Adrenal gland (tissue), 19 donors: ENCODE data around the gene PI3. TPM values are rescaled to one million over a fixed set of nuclear protein-coding genes. Genes with fewer than 3 reads are reported as not detected.
"Not testable (repeated sequence)": the region's sequence is repeated elsewhere in the genome, so short reads cannot be mapped to it uniquely, and the experiment has no call there.

ENCODE experiments used
- DNase-seq, 7 donors: peaks; one replicate each; pipeline ENCODE4 v3.0.0-alpha.2; 2019 to 2020
- H3K27ac ChIP-seq, 5 donors: fragments of 200-600 bp; sonication (generic) in 4 of 5; 1 replicate in 3 of 5; 2 replicates in 2 of 5; pipeline versions ENCODE4 v1.5.1 to v1.8.0; 2016 to 2020; ENCODE audit warnings: mild to moderate bottlenecking in 1 of 5
- H3K27me3 ChIP-seq: fragments of 200-600 bp; 2 replicates; pipeline ENCODE4 v1.8.0; 2021
- H3K36me3 ChIP-seq, 2 donors: fragments of 200-600 bp; replicated peaks in 1 of 2; 1 replicate in 1 of 2; 2 replicates in 1 of 2; pipeline versions ENCODE4 v1.5.1 to v1.8.0; 2018 to 2022
- H3K4me1 ChIP-seq, 2 donors: fragments of 200-600 bp; replicated peaks in 1 of 2; 1 replicate in 1 of 2; 2 replicates in 1 of 2; pipeline versions ENCODE4 v1.5.1 to v1.8.0; 2018 to 2021
- H3K4me3 ChIP-seq, 4 donors: fragments of 200-600 bp; sonication (generic) in 3 of 4; one replicate each; pipeline ENCODE4 v1.5.1; 2016 to 2018
- H3K9me3 ChIP-seq, 3 donors: fragments of 200-600 bp; sonication (generic) in 1 of 3; replicated peaks in 1 of 3; 1 replicate in 2 of 3; 2 replicates in 1 of 3; pipeline versions ENCODE4 v1.5.1 to v1.8.0; 2016 to 2021
- POLR2A ChIP-seq, 2 donors: fragments of 450-650 bp; IDR thresholded peaks; one replicate each; pipeline ENCODE4 v1.6.1; 2017; ENCODE audit warnings: antibody characterized with exemption in 2 of 2, mild to moderate bottlenecking in 2 of 2, moderate library complexity in 1 of 2
- WGBS, 4 donors: extraction: QIAGEN DNeasy Blood & Tissue Kit in 2 of 4; methylation state at CpG; one replicate each; pipeline versions ENCODE4 v1.1.5 to v1.1.7; 2013 to 2017; 5-methylcytosine and 5-hydroxymethylcytosine counted together
- intact Hi-C, 2 donors: fragments of 100-400 bp; cut with DNase I; formaldehyde crosslinking; loops; one replicate each; pipeline versions ENCODE4 v1.14.1 to v1.15.0; 2022 to 2023
- long read RNA-seq, 10 donors: library from polyadenylated mRNA in 3 of 10; unstranded in 2 of 10; stranded (forward) in 1 of 10; transcript quantifications; one replicate each; pipeline ENCODE4 v2.0.0 and lab custom pipeline, GENCODE V29; 2021 to 2026
- polyA plus RNA-seq, 3 donors: library from polyadenylated mRNA; stranded (reverse); fragments of 200-250 nt in 2 of 3; fragments of 350-450 nt in 1 of 3; fragmentation: Illumina TruSeq in 1 of 3; extraction: RNeasy Lipid Tissue Mini Kit (QIAGEN cat#74804) in 1 of 3; gene quantifications; one replicate each; pipeline ENCODE4 v1.2.3, GENCODE V29; 2013 to 2014
- total RNA-seq, 9 donors: library from RNA; depleted of rRNA in 4 of 9; stranded (reverse); fragments of >200 nt in 4 of 9; fragments of 120-200 nt in 1 of 9; fragmentation: NEBNext Ultra II Directional in 1 of 9; extraction: Animal tissue kit (Norgen Biotek cat#: 25700) in 1 of 9; gene quantifications; one replicate each; pipeline versions ENCODE4 v1.1.0 to v1.2.4, GENCODE V29; 2013 to 2023
- TF ChIP-seq, protein P1 (sequence below), 6 experiments: fragments of 450-650 bp in 4 of 6; fragments of 200-600 bp in 2 of 6; sonication (generic) in 1 of 6; IDR thresholded peaks; 1 replicate in 5 of 6; 2 replicates in 1 of 6; pipeline versions ENCODE4 v1.5.1 to v1.8.0; 2016 to 2021; ENCODE audit warnings: antibody characterized with exemption in 6 of 6, mild to moderate bottlenecking in 2 of 6, moderate library complexity in 1 of 6
- donor health status: healthy with polysubstance abuse.
- donor health status: Bipolar disorder and iron deficiency.
- donor health status: DM: yes; HTN: yes; CAD: no.
- donor health status: DM: no; HTN: no; CAD: no.
- donor health status: DM: no; HTN: no; CAD: no.
- donor health status: DM: yes; HTN: yes; CAD: no.

The PI3 gene, protein sequence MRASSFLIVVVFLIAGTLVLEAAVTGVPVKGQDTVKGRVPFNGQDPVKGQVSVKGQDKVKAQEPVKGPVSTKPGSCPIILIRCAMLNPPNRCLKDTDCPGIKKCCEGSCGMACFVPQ
- total RNA-seq (not detected), polyA plus RNA-seq (1 to 10 TPM in 1 of 3 donors, not detected in 2; 1.0 TPM)
- long read RNA-seq, donor 1: 0 reads
- long read RNA-seq, donor 2: 0 reads
- long read RNA-seq, donor 3: 0 reads
- long read RNA-seq, donor 4: 0 reads
- long read RNA-seq, donor 5: 0 reads
- long read RNA-seq, donor 6: 0 reads
- long read RNA-seq, donor 7: 0 reads
- long read RNA-seq, donor 8: 0 reads
- long read RNA-seq, donor 9: 0 reads
- long read RNA-seq, donor 10: 0 reads

DNA sequence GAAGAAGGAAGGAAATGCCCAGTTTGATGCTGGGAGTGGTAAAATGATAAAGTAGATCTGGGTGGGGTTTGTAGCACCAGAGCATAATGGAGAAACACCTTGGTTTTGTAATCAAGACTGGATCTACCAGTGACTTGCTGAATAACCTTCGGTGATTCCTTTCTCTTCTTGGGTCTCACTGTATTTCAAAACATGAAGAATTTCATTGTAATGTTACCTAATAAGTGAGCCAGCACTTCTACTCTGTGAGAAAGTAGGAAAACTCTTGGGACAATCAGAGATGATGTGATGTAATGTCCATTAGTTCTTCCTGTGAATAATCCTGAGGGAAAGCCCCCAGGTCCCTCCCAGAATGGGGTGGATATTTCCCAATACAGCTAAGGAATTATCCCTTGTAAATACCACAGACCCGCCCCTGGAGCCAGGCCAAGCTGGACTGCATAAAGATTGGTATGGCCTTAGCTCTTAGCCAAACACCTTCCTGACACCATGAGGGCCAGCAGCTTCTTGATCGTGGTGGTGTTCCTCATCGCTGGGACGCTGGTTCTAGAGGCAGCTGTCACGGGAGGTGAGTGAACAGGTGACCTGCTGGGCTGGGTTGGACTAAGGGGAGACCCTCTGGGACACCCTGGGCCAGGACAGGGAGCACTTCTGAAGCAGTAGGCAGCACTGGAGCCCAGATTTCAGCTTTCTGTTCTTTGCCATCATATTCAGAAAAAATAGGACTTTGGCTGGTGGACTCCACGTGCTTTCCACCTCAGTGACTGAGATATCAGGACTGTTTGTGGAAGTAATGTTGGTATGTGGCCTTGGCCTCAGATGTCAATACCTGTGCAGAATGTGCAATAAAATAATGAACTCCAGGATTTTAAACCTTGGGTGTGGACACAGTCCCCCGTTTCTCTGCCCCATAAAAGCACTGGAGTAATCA, at the start of gene PI3:
Gene PI3, plus strand, starts transcription at position 469 of the 931 bp plus-strand sequence. Its CDS starts 21 bp downstream, at position 490.
- peaks cover 5% of the 10 kb centered on the region for H3K27me3 ChIP-seq
- intact Hi-C loops: no loop called here
- no peaks in the 10 kb centered on the region for H3K36me3 ChIP-seq
- no peak for TF ChIP-seq POLR2A (IDR thresholded peaks at IDR 0.05)
- TF ChIP-seq, protein P1, sequence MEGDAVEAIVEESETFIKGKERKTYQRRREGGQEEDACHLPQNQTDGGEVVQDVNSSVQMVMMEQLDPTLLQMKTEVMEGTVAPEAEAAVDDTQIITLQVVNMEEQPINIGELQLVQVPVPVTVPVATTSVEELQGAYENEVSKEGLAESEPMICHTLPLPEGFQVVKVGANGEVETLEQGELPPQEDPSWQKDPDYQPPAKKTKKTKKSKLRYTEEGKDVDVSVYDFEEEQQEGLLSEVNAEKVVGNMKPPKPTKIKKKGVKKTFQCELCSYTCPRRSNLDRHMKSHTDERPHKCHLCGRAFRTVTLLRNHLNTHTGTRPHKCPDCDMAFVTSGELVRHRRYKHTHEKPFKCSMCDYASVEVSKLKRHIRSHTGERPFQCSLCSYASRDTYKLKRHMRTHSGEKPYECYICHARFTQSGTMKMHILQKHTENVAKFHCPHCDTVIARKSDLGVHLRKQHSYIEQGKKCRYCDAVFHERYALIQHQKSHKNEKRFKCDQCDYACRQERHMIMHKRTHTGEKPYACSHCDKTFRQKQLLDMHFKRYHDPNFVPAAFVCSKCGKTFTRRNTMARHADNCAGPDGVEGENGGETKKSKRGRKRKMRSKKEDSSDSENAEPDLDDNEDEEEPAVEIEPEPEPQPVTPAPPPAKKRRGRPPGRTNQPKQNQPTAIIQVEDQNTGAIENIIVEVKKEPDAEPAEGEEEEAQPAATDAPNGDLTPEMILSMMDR (IDR thresholded peaks at IDR 0.05): no peak
- 57 to 65% (median 60%) methylated on average over 4 to 8 of the region's 8 CpGs for WGBS, 4 donors
- no peak within 1 kb of the TSS for H3K4me3 ChIP-seq
- H3K9me3 ChIP-seq: no peaks in the 10 kb centered on the region
- no peak for DNase-seq
- H3K27ac ChIP-seq: no peak within 1 kb of the TSS
- no peaks in the 10 kb centered on the region for H3K4me1 ChIP-seq

DNA sequence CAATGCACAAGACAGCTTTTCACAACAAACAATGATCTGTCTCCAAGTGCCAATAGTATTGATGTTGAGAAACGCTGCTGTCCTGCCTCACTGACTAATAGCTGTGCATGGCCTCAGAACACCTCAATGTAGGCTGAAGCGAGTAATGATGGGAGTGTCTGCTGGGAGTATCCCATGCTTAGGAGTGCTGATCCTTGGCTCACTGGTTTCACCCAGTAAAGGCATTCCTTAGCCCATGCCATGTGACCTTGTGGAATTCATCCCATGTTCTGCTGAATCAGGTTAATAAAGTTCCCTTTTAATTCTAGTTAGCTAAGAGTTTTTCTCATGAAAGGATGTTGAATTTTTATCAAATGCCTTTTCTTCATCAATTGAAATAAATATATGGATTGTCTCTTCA, 46.6 kb upstream of the PI3 start:
- Histone ChIP-seq H3K4me1 (no peaks in the 10 kb centered on the region), H3K27ac (no peak overlapping the region), H3K9me3 (no peaks in the 10 kb centered on the region), H3K4me3 (no peak overlapping the region), H3K36me3 (no peaks in the 10 kb centered on the region), H3K27me3 (no peaks in the 10 kb centered on the region)
- TF ChIP-seq, protein P1 (IDR thresholded peaks at IDR 0.05): no peak
- TF ChIP-seq POLR2A (IDR thresholded peaks at IDR 0.05): no peak
- DNase-seq: no peak
- intact Hi-C loops: no loop called here
- WGBS, 4 donors: 65 to 80% (median 69%) methylated on average over 2 of the region's 2 CpGs

DNA sequence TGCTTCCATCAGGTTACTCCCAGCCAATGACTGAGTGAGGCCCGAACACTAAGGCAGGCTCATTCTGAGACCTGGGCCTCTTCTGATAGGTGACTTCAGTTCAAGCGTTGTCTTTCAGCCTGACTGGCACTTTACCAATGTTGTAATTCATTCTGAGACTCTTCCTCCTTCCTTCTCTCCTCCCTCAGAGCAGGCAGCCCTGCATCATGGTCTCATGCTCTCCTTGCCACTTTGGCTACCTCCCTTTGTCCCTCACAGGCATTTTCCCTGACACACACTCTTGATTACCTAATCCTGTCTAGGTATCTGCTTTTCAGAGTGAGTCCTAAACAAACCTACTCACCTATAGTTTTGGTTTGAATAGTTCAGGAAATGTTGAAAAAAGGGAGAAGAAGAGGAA, 37.8 kb upstream of the PI3 start:
- Histone ChIP-seq H3K4me3 (no peak overlapping the region), H3K4me1 (no peaks in the 10 kb centered on the region), H3K27ac (no peak overlapping the region), H3K27me3 (no peaks in the 10 kb centered on the region), H3K36me3 (no peaks in the 10 kb centered on the region), H3K9me3 (no peaks in the 10 kb centered on the region)
- intact Hi-C loops: no loop called here
- no peak for DNase-seq
- TF ChIP-seq, protein P1 (IDR thresholded peaks at IDR 0.05): no peak
- TF ChIP-seq POLR2A (IDR thresholded peaks at IDR 0.05): no peak
- 54 to 76% (median 56%) methylated on average over 1 to 2 of the region's 2 CpGs for WGBS, 4 donors

DNA sequence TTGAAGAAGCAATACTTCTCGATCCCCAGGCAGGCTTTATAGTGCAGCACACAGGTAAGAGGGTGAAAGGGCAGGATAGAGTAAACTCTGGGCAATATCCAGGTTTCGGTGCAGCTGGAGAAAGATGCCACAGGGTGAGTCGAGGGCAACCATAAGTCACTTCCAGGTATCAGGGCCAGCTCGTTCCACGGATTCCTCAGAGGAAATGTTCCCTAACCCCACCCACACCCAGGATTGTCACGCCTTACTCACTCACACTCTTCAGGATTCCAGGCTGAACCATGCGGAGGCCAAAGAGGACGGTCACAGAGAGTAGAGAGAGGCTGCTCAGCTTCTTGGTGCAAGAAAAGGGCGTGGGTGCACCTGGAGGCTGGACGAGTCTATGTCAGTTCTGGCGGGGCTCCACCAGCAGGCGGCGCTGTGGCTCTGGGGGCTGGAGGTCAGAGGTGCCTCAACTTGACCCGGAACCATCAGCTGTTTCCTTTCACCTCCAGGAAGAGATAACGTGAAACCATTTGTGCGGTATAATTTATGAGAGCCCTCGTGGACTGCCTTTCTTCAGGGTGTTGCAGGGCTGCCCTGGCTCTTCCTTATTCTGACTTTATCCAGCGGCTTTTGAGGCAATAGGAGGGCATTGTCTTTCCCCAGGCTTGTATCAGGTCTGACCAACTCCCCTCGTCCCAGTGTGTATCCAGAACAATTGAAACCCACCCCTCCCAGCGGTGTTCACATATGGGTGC, 36.0 kb upstream of the PI3 start:
- intact Hi-C loops: no loop called here

DNA sequence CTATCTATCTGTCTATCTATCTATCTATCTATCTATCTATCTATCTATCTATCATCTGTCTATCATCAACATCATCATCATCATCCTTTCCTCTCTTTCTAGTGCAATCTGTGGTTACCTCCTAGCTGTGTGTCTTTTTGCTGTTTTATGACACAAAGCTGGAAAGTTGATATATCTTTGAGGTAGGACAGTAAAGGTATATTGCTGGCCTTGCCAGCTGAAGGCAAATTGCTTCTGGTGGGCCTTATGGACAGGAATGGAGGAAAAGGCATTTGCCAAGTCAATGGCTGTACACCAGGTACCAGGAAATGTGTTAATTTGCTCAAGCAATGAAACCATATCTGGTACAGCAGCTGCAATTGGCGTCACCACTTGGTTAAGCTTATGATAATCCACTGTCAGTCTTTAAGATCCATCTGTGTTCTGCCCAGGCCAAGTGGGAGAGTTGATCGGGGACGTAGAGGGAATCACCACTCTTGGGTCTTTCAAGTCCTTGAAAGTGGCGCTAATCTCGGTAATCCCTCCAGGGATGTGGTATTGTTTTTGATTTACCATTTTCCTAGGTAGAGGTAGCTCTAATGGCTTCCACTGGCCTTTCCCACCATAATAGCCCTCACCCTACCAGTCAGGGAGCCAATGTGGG, 34.8 kb upstream of the PI3 start:
- H3K27ac ChIP-seq, H3K4me3 ChIP-seq, intact Hi-C loops, H3K4me1 ChIP-seq, H3K36me3 ChIP-seq, H3K27me3 ChIP-seq, H3K9me3 ChIP-seq, DNase-seq: not testable (repeated sequence)
- WGBS, 4 donors: 83 to 94% (median 90%) methylated on average over 5 of the region's 5 CpGs

More for the DNA sequence above, 36.0 kb upstream of the PI3 start:
- no peaks in the 10 kb centered on the region for H3K9me3 ChIP-seq
- no peak overlapping the region for H3K27ac ChIP-seq
- WGBS, 4 donors: 29 to 67% (median 38%) methylated on average over 11 to 20 of the region's 20 CpGs
- H3K36me3 ChIP-seq: no peaks in the 10 kb centered on the region
- no peaks in the 10 kb centered on the region for H3K4me1 ChIP-seq
- DNase-seq: peak in 6 of 7 donors; percentile 24 to 45 (median 32)
- no peak for TF ChIP-seq POLR2A (IDR thresholded peaks at IDR 0.05)
- TF ChIP-seq, protein P1 (IDR thresholded peaks at IDR 0.05): peak; percentile 16 to 55 (median 44)
- no peak overlapping the region for H3K4me3 ChIP-seq
- no peaks in the 10 kb centered on the region for H3K27me3 ChIP-seq
